A549 treated with Hydrocortisone at 1 μM for 4 hours (cell line): ENCODE data around the gene NDST3. TPM values are rescaled to one million over a fixed set of nuclear protein-coding genes. Genes with fewer than 3 reads are reported as not detected.

Source experiments
- total RNA-seq: library from RNA; stranded (reverse); fragments of 200-300 nt; extraction: Qiagen RNA extraction; gene quantifications from 5 replicates; pipeline ENCODE4 v1.2.3, GENCODE V29; 2022

NDST3 gene
- not detected in 5 replicates for total RNA-seq

GRCh38 chr4:118034053-118034785 is at the start of gene NDST3:
Gene NDST3, plus strand, starts transcription at chr4:118034486. Its CDS starts 19,425 bp downstream, at chr4:118053911.

